OCI-LY1 (cell line): ENCODE results near the gene BHMT.

Experiments used
- CTCF ChIP-seq: fragments of 200-600 bp; sonication (generic), shearing (Covaris generic); IDR thresholded peaks from 2 replicates; pipeline ENCODE4 v1.5.1; 2017; ENCODE audit warnings: mild to moderate bottlenecking, antibody characterized with exemption, low read length, moderate library complexity, mixed read lengths
- EZH2 ChIP-seq: fragments of 200-600 bp; sonication (generic), shearing (Covaris generic); IDR thresholded peaks from 2 replicates; pipeline ENCODE4 v1.8.0; 2017; ENCODE audit warnings: borderline replicate concordance, mixed run types, mild to moderate bottlenecking, antibody characterized with exemption, low read length, moderate library complexity, mixed read lengths

GRCh38 chr5:79108086-79108485, 3.5 kb upstream of the BHMT start:
- TF ChIP-seq CTCF (no peak), EZH2 (no peak)
